GM10266 (cell line): Measurements from ENCODE around the gene MTUS2.

ENCODE experiments used
- DNase-seq: peaks from one replicate; pipeline ENCODE4 v3.0.0; 2012; ENCODE audit errors: extremely low spot score
- CTCF ChIP-seq: IDR thresholded peaks from 2 replicates; pipeline ENCODE4 v1.5.1; 2012; ENCODE audit warnings: mild to moderate bottlenecking, low read depth; ENCODE audit not compliant: control insufficient read depth, insufficient read depth; ENCODE audit errors: missing control alignments

The MTUS2 gene

GRCh38 chr13:29115842-29116241 is 295.7 kb downstream of the MTUS2 start:
- no peak for TF ChIP-seq CTCF
- DNase-seq, result no peak

- no peak for DNase-seq
These were observed 297.5 kb downstream of the MTUS2 start for GRCh38 chr13:29117663-29118062.

GRCh38 chr13:29118471-29118870 is 298.3 kb downstream of the MTUS2 start:
- TF ChIP-seq CTCF, result no peak
- no peak for DNase-seq

More at GRCh38 chr13:29117663-29118062, 297.5 kb downstream of the MTUS2 start:
- TF ChIP-seq CTCF, result no peak

- DNase-seq, result no peak
These were observed 305.2 kb downstream of the MTUS2 start for GRCh38 chr13:29125191-29125933.

GRCh38 chr13:29125934-29126424 is 305.8 kb downstream of the MTUS2 start:
- TF ChIP-seq CTCF, result no peak
- no peak for DNase-seq

More at GRCh38 chr13:29125191-29125933, 305.2 kb downstream of the MTUS2 start:
- TF ChIP-seq CTCF, result no peak

- no peak for DNase-seq
- TF ChIP-seq CTCF, result no peak
These were observed 309.5 kb downstream of the MTUS2 start for GRCh38 chr13:29129616-29130015.

- TF ChIP-seq CTCF, result no peak
These were observed 311.0 kb downstream of the MTUS2 start for GRCh38 chr13:29131159-29131558.

More at GRCh38 chr13:29131159-29131558, 311.0 kb downstream of the MTUS2 start:
- no peak for DNase-seq
